Muscle of leg (tissue), 11 donors: Measurements from ENCODE around the gene ARID4B. TPM values are rescaled to one million over a fixed set of nuclear protein-coding genes. Genes with fewer than 3 reads are reported as not detected.
"Not testable (repeated sequence)": the region's sequence is repeated elsewhere in the genome, so short reads cannot be mapped to it uniquely, and the experiment has no call there.

Source experiments
- DNase-seq: peaks from one replicate; pipeline ENCODE4 v3.0.0; 2013
- H3K27ac ChIP-seq: one replicate; pipeline ENCODE4 v1.5.1; 2013; ENCODE audit warnings: mild to moderate bottlenecking, low read length, control low read depth
- H3K27me3 ChIP-seq: one replicate; pipeline ENCODE4 v1.6.1; 2013; ENCODE audit warnings: low read length; ENCODE audit not compliant: control insufficient read depth, insufficient read depth
- H3K36me3 ChIP-seq: one replicate; pipeline ENCODE4 v1.6.1; 2013; ENCODE audit warnings: low read length; ENCODE audit not compliant: control insufficient read depth, insufficient read depth
- H3K4me1 ChIP-seq: one replicate; pipeline ENCODE4 v1.6.1; 2013; ENCODE audit warnings: low read length; ENCODE audit not compliant: control insufficient read depth, insufficient read depth
- H3K4me3 ChIP-seq: one replicate; pipeline ENCODE4 v1.5.1; 2013; ENCODE audit warnings: low read length, control low read depth
- H3K9me3 ChIP-seq: replicated peaks from 2 replicates; pipeline ENCODE4 v1.6.1; 2013; ENCODE audit warnings: low read depth, low read length; ENCODE audit not compliant: control insufficient read depth
- WGBS: methylation state at CpG from one replicate; pipeline ENCODE4 v1.1.5; 2013; ENCODE audit warnings: missing lambda C conversion rate; ENCODE audit not compliant: insufficient coverage; 5-methylcytosine and 5-hydroxymethylcytosine counted together
- polyA plus RNA-seq, 8 donors: library from polyadenylated mRNA; unstranded; fragments of 120-200 nt; gene quantifications; one replicate each; pipeline versions ENCODE4 v1.2.1 to v1.2.3, GENCODE V29; 2013; ENCODE audit warnings: inconsistent platforms in 1 of 8, low replicate concordance in 1 of 8; ENCODE audit not compliant: insufficient read length in 8 of 8, insufficient read depth in 1 of 8
- total RNA-seq: library from RNA; stranded (reverse); fragments of 120-200 nt; gene quantifications from one replicate; pipeline ENCODE4 v1.2.4, GENCODE V29; 2013

The ARID4B gene
- total and polyA plus RNA-seq, 9 donors = 15.2 to 26.5 (median 20.9) TPM

DNA sequence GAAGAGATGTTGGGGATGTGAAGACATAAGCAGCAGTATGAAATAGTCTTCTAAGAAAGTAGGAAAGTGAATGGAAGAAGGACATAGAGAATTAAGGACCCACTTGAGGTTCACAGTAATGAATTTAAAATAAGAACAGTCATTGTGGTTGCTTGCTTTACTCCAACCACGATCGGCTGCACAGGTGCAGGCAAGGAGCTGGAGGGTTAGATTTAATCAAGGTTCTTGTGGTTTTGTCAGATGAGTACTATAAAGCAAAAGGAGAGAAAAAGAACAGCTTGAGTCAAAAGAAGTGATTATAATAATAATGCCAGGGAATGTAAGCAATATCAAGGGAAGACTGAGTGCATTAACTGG lies 120.8 kb downstream of the ARID4B start:
- 92% methylated on average over 2 of the region's 2 CpGs for WGBS
- Histone ChIP-seq H3K4me3 (no peak overlapping the region), H3K4me1 (no peaks in the 10 kb centered on the region), H3K27me3 (no peaks in the 10 kb centered on the region), H3K27ac (no peak overlapping the region), H3K9me3 (no peaks in the 10 kb centered on the region), H3K36me3 (peaks cover 10% of the 10 kb centered on the region)
- no peak for DNase-seq

DNA sequence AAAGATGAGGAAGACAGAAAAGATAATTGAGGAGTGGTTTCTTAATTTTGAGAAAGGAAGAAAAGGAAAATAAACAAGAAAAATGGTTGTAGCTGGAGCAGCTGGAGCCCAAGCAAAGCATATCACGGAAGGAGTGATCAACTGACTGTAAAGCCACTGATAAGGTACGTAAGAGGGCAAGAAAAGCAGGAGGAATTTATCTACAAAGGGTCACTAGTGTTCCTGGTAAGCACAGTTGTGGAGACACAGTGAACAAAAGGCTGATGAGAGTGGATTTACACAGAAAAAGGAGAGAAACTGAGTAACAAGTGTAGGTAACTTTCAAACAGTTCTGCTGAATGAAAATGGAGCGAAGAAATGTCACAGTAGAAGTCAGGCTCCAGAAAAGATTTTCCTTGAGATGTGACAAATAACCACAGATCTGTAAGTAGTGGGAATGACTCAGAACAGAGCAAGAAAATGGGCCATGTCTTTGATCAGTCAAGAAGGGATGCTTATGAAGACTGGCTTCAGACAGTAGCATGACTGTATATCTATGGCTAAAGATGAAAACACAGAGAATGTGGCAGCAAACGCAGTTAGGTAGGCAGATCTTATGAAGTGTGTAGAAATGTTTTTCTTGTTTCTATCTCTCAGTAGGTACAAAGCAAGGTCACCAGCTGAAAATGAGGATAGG lies 121.3 kb downstream of the ARID4B start:
- Histone ChIP-seq H3K4me3 (no peak overlapping the region), H3K27ac (no peak overlapping the region), H3K4me1 (no peaks in the 10 kb centered on the region), H3K9me3 (no peaks in the 10 kb centered on the region), H3K27me3 (no peaks in the 10 kb centered on the region), H3K36me3 (peaks cover 10% of the 10 kb centered on the region)
- DNase-seq = no peak
- 94% methylated on average over 4 of the region's 4 CpGs for WGBS

DNA sequence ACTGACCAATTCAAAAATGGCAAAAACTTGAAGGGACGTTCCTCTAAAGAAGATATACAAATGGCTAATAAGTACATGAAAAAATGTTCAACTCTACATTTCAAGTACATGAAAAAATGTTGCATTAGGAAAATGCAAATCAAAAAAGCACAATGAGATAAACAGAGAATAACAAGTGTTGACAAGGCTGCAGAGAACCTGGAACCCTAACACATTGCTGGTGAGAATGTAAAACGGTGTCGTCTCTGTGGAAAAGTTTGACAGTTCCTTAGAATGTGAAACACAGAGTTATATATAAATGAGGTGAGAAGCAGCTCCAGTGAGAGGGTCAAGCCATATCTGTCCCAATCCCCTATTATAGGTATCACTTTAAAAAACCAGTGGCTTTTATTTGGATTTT lies 122.3 kb downstream of the ARID4B start:
- Histone ChIP-seq H3K9me3 (no peaks in the 10 kb centered on the region), H3K4me1 (no peaks in the 10 kb centered on the region), H3K27ac (no peak overlapping the region), H3K36me3 (peaks cover 10% of the 10 kb centered on the region), H3K27me3 (no peaks in the 10 kb centered on the region), H3K4me3 (no peak overlapping the region)
- WGBS = 100% methylated on average over 2 of the region's 3 CpGs
- no peak for DNase-seq

DNA sequence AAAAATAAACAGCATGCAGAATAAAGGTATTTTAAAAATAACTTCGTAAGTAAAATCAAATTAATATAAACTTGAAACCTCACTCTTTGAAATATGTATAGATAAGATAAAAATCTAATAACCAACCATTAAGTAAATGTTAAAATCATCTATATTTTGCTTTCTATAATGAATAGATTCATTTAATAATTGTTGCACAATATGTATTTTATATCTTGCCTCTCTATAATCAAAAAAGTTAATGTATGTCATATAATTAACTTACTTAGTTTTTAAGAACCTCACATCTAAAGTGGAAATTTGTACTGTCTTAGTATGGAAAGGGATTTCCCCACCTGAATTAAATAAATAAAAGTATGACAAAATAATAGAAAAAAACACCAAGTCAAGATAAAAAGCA lies 124.6 kb downstream of the ARID4B start:
- H3K27me3 ChIP-seq = no peaks in the 10 kb centered on the region
- no peaks in the 10 kb centered on the region for H3K4me1 ChIP-seq
- no peaks in the 10 kb centered on the region for H3K9me3 ChIP-seq
- WGBS = no CpG with 5 or more reads among the region's 1 CpG
- no peak overlapping the region for H3K4me3 ChIP-seq
- H3K27ac ChIP-seq = no peak overlapping the region
- H3K36me3 ChIP-seq = peaks cover 6% of the 10 kb centered on the region
- no peak for DNase-seq

DNA sequence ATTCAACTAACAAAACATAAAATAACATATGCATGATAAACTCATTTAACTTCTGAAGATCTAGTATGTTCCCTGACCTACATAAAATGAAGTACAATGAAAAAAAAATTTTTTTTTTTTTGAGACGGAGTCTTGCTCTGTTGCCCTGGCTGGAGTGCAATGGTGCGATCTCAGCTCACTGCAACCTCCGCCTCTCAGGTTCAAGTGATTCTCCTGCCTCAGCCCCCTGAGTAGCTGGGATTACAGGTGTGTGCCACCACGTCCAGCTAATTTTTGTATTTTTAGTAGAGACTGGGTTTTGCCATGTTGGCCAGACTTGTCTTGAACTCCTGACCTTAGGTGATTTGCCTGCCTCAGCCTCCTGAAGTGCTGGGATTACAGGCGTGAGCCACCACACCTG lies 125.5 kb downstream of the ARID4B start:
- not testable (repeated sequence) for DNase-seq, H3K4me1 ChIP-seq, H3K27me3 ChIP-seq, H3K9me3 ChIP-seq, H3K27ac ChIP-seq, H3K36me3 ChIP-seq, H3K4me3 ChIP-seq
- 100% methylated on average over 1 of the region's 5 CpGs for WGBS

DNA sequence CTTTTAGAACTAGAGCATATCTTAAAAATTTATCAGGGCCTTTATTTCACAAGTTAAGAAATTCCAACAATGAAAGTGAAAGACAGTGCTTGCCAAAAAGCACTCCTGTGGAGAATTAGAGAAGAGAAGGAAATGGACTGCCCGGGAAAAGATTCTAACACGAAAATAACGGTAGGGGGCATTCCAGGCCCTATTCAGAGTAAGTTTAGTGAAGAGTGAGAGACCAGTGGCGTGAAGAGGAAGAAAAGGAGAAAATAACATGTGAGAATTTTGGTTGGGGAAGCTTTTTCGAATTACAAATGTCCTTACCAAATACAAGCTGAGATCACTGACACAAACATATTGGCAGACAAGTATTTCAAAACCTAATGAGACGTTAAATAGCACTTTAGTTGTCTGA lies 128.5 kb downstream of the ARID4B start:
- H3K36me3 ChIP-seq = peaks cover 3% of the 10 kb centered on the region
- WGBS = 0% methylated on average over 1 of the region's 6 CpGs
- DNase-seq = peak; percentile 35

DNA sequence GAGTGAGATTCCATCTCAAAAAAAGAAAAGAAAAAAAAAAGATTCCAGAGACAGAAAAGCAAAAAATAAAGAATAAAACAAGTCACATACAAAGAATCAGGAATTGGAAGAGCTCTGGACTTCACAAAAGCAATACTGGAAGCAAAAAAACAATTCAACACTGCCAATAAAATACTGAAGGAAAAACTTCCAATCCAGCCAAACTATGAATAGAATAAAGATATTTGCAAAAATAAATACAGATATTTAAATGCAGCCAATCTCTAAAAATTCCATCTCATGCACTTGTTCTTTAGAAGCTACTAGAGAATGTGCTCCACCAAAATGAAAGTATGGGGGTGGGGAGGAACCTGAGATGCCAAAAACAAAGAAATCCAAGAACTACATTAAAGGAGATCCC lies 137.5 kb downstream of the ARID4B start:
- Histone ChIP-seq H3K9me3 (no peaks in the 10 kb centered on the region), H3K27me3 (no peaks in the 10 kb centered on the region), H3K4me3 (no peak overlapping the region), H3K36me3 (peaks cover 8% of the 10 kb centered on the region), H3K27ac (no peak overlapping the region), H3K4me1 (no peaks in the 10 kb centered on the region)
- DNase-seq = peak; percentile 59

More for the DNA sequence above, 128.5 kb downstream of the ARID4B start:
- H3K4me1 ChIP-seq = no peaks in the 10 kb centered on the region
- H3K27me3 ChIP-seq = no peaks in the 10 kb centered on the region
- no peak overlapping the region for H3K4me3 ChIP-seq
- no peak overlapping the region for H3K27ac ChIP-seq
- no peaks in the 10 kb centered on the region for H3K9me3 ChIP-seq

DNA sequence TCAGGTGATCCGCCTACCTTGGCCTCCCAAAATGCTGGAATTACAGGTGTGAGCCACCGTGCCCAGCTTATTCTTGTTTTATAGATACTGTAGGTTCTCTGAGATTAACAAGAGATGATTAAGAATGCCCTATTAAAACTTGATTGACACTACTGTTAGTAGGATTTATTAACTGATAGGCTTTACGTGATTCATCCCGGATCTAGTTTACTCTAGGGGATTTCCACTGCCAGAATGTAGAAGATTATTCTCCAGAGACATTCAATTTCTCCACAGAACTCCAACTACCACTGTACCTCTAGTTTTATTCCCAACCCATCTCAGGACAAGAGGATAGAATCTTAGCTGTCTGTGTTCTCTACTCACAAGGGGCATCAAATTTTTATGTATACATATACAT lies 140.7 kb downstream of the ARID4B start:
- DNase-seq = no peak
- Histone ChIP-seq H3K4me3 (no peak overlapping the region), H3K36me3 (peaks cover 11% of the 10 kb centered on the region), H3K9me3 (no peaks in the 10 kb centered on the region), H3K27me3 (no peaks in the 10 kb centered on the region), H3K27ac (no peak overlapping the region), H3K4me1 (no peaks in the 10 kb centered on the region)
- no CpG with 5 or more reads among the region's 4 CpGs for WGBS

DNA sequence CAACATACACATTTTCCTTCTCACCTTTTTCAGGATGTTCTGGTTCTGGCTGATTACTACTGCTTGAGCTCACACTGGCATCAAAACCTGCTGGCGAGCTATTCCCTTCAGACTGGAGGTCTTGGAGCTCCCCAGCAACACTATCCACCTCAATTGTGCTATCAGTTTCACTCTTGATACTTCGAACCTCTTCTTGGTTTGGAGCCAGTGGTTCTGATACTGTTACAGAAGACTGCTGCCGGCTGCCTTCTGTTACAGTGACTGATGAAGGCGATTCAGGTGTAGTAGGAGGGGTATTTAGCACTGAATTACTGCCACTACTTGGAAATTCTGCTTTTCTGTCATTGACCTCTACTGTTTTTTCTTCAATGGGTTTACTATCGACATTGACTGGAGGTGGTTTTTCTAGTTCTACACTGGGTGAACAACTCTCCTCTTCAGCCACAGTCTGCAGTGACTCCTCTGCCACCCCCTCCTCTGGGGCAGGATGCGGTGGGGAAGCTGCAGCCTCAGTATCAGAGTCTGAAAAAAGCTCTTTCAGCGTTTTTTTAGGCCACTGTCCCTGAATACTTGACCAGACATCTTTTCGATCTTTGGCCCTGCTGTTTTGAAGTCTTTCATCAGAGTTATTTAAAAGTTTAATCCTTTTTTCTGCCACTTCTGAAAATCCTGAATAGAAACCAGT lies 146.3 kb downstream of the ARID4B start:
- H3K27me3 ChIP-seq = no peaks in the 10 kb centered on the region
- no peaks in the 10 kb centered on the region for H3K4me1 ChIP-seq
- no peaks in the 10 kb centered on the region for H3K9me3 ChIP-seq
- 100% methylated on average over 6 of the region's 8 CpGs for WGBS
- peaks cover 21% of the 10 kb centered on the region for H3K36me3 ChIP-seq
- no peak overlapping the region for H3K4me3 ChIP-seq
- DNase-seq = no peak
- no peak overlapping the region for H3K27ac ChIP-seq

DNA sequence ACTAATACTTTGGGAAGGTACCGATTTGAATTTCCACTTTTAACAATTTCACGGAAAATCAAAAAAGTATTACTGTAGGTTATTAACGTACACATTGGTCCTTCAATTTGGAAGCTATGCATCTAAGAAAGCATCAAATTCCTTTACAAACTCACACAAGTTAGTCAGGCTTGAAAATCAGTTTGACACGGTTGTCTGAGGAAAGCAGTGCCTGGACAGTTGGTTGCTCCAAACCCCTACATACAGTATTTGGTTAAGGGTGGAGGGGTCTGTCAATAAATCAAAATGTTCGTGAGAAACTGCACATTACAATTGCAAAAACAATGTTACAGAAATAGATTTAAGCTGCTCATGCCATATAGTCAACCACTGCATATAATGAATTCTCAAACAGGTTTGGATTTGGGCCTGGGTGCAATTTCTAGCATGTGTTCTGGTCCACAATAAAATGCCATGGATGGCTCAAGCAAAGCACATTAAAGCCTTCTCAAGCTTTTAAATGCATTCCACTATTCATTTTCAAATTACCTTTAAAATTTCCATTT lies 147.0 kb downstream of the ARID4B start:
- H3K9me3 ChIP-seq = no peaks in the 10 kb centered on the region
- no peak for DNase-seq
- no peak overlapping the region for H3K27ac ChIP-seq
- H3K27me3 ChIP-seq = no peaks in the 10 kb centered on the region
- WGBS = no CpG with 5 or more reads among the region's 5 CpGs
- H3K4me1 ChIP-seq = no peaks in the 10 kb centered on the region
- H3K36me3 ChIP-seq = peaks cover 25% of the 10 kb centered on the region
- no peak overlapping the region for H3K4me3 ChIP-seq
